H1 (cell line): ENCODE data around the gene NECTIN2. TPM values are rescaled to one million over a fixed set of nuclear protein-coding genes. Genes with fewer than 3 reads are reported as not detected.

Source experiments
- CTCF ChIA-PET: fragments of 300-600 bp; sonication (Branson Sonifier 250); formaldehyde crosslinking; loops from one replicate; lab custom pipeline; 2021; ENCODE audit not compliant: partially characterized antibody; lab: Charles Lee
- POLR2A ChIA-PET: fragments of 300-600 bp; sonication (Branson Sonifier 250); formaldehyde crosslinking; loops from one replicate; lab custom pipeline; 2021; ENCODE audit warnings: inconsistent platforms; ENCODE audit not compliant: partially characterized antibody; lab: Charles Lee
- DNase-seq, 2 experiments: peaks; one replicate each; pipeline versions ENCODE4 v3.0.0 to v3.0.0-alpha.2; 2010 to 2022; ENCODE audit warnings: low spot score in 2 of 2, low read depth in 1 of 2, mixed read lengths in 1 of 2
- FAIRE-seq: peaks from 2 replicates; lab custom pipeline; 2011; peaks lifted over from hg19 to GRCh38; lab: Jason Lieb, UNC
- H2AFZ ChIP-seq: 2 replicates; pipeline ENCODE4 v1.8.1; 2012; ENCODE audit warnings: low read length, inconsistent platforms
- H2AK5ac ChIP-seq: 2 replicates; pipeline ENCODE4 v1.6.1; 2013; ENCODE audit warnings: low read depth, low read length
- H2BK120ac ChIP-seq: replicated peaks from 2 replicates; pipeline ENCODE3; 2013; ENCODE audit warnings: low read depth, low read length, inconsistent platforms
- H2BK12ac ChIP-seq: 2 replicates; pipeline ENCODE4 v1.6.1; 2013; ENCODE audit warnings: low read depth, low read length
- H2BK15ac ChIP-seq: 2 replicates; pipeline ENCODE4 v1.6.1; 2013; ENCODE audit warnings: low read length
- H2BK20ac ChIP-seq: 2 replicates; pipeline ENCODE4 v1.6.1; 2013; ENCODE audit warnings: low read length
- H2BK5ac ChIP-seq: 2 replicates; pipeline ENCODE4 v1.6.1; 2013; ENCODE audit warnings: low read depth, low read length
- H3K14ac ChIP-seq: 2 replicates; pipeline ENCODE4 v1.6.1; 2013; ENCODE audit warnings: inconsistent platforms; ENCODE audit not compliant: insufficient read length
- H3K18ac ChIP-seq: 2 replicates; pipeline ENCODE4 v1.6.1; 2013; ENCODE audit warnings: low read length; ENCODE audit errors: extremely low read depth
- H3K23ac ChIP-seq: 2 replicates; pipeline ENCODE4 v1.6.1; 2013; ENCODE audit warnings: inconsistent platforms; ENCODE audit not compliant: insufficient read length
- H3K23me2 ChIP-seq: 2 replicates; pipeline ENCODE4 v1.6.1; 2013; ENCODE audit warnings: low read depth, low read length
- H3K27ac ChIP-seq: 2 replicates; pipeline ENCODE4 v1.6.1; 2011; ENCODE audit warnings: low read depth, low read length, inconsistent platforms
- H3K27me3 ChIP-seq, 4 experiments: replicated peaks in 1 of 4; 1 replicate in 1 of 4; 2 replicates in 3 of 4; pipeline versions ENCODE4 v1.6.1 to v1.8.1; 2011 to 2013; ENCODE audit warnings: low read length in 3 of 4, mild to moderate bottlenecking in 3 of 4, inconsistent platforms in 2 of 4, mixed read lengths in 2 of 4, moderate library complexity in 1 of 4; ENCODE audit not compliant: control insufficient read depth in 3 of 4, insufficient read depth in 3 of 4; ENCODE audit errors: extremely low read depth in 1 of 4
- H3K36me3 ChIP-seq, 4 experiments: 2 replicates each; pipeline versions ENCODE4 v1.6.1 to v1.8.1; 2011 to 2013; ENCODE audit warnings: mild to moderate bottlenecking in 4 of 4, low read length in 3 of 4, moderate library complexity in 2 of 4, control low read depth in 1 of 4, inconsistent platforms in 1 of 4; ENCODE audit not compliant: insufficient read depth in 4 of 4, control insufficient read depth in 2 of 4
- H3K4ac ChIP-seq: replicated peaks from 2 replicates; pipeline ENCODE3; 2013; ENCODE audit warnings: low read length, low read depth, mixed read lengths, inconsistent platforms; ENCODE audit not compliant: insufficient read length
- H3K4me1 ChIP-seq, 4 experiments: replicated peaks in 1 of 4; 1 replicate in 1 of 4; 2 replicates in 3 of 4; pipeline versions ENCODE4 v1.6.1 to v1.8.1; 2011 to 2013; ENCODE audit warnings: low read length in 3 of 4, inconsistent platforms in 2 of 4, mixed read lengths in 1 of 4; ENCODE audit not compliant: insufficient read depth in 4 of 4, control insufficient read depth in 3 of 4
- H3K4me2 ChIP-seq, 2 experiments: 2 replicates each; pipeline versions ENCODE4 v1.6.1 to v1.8.1; 2011 to 2013; ENCODE audit warnings: low read depth in 2 of 2, low read length in 2 of 2, control low read depth in 1 of 2, inconsistent platforms in 1 of 2, mild to moderate bottlenecking in 1 of 2; ENCODE audit not compliant: insufficient read depth in 1 of 2
- H3K4me3 ChIP-seq, 4 experiments: fragments of 200-600, 300-600 bp in 1 of 4; sonication (generic), shearing (Covaris generic), sonication (Bioruptor Twin) in 1 of 4; 2 replicates each; pipeline versions ENCODE4 v1.5.1 to v1.8.1; 2011 to 2016; ENCODE audit warnings: low read length in 4 of 4, low read depth in 3 of 4, control low read depth in 2 of 4, inconsistent platforms in 2 of 4, mild to moderate bottlenecking in 2 of 4, mixed read lengths in 1 of 4, moderate library complexity in 1 of 4; ENCODE audit not compliant: insufficient read depth in 2 of 4; ENCODE audit errors: extremely low read depth in 1 of 4
- H3K56ac ChIP-seq: replicated peaks from 2 replicates; pipeline ENCODE3; 2013; ENCODE audit warnings: low read depth, mild to moderate bottlenecking, mixed read lengths, low read length, inconsistent platforms; ENCODE audit not compliant: insufficient read length
- H3K79me1 ChIP-seq: 2 replicates; pipeline ENCODE4 v1.6.1; 2013; ENCODE audit warnings: low read depth, low read length, control low read depth
- H3K79me2 ChIP-seq, 2 experiments: 2 replicates each; pipeline versions ENCODE4 v1.6.1 to v1.8.1; 2012 to 2013; ENCODE audit warnings: low read length in 2 of 2, mild to moderate bottlenecking in 2 of 2, inconsistent platforms in 1 of 2; ENCODE audit not compliant: insufficient read depth in 2 of 2, control insufficient read depth in 1 of 2
- H3K9ac ChIP-seq, 4 experiments: replicated peaks in 1 of 4; 1 replicate in 1 of 4; 2 replicates in 3 of 4; pipeline versions ENCODE4 v1.6.1 to v1.8.1; 2011 to 2013; ENCODE audit warnings: low read depth in 3 of 4, low read length in 3 of 4, control low read depth in 2 of 4, mild to moderate bottlenecking in 2 of 4, moderate library complexity in 2 of 4, inconsistent platforms in 1 of 4; ENCODE audit errors: extremely low read depth in 1 of 4
- H3K9me3 ChIP-seq, 2 experiments: 2 replicates each; pipeline versions ENCODE4 v1.6.1 to v1.8.1; 2012 to 2013; ENCODE audit warnings: mild to moderate bottlenecking in 2 of 2, moderate library complexity in 2 of 2, control low read depth in 1 of 2, inconsistent platforms in 1 of 2, low read depth in 1 of 2, low read length in 1 of 2, mixed read lengths in 1 of 2; ENCODE audit not compliant: insufficient read depth in 2 of 2
- H4K20me1 ChIP-seq, 2 experiments: replicated peaks in 1 of 2; 2 replicates each; pipeline versions ENCODE3 to v1.8.1; 2011 to 2013; ENCODE audit warnings: inconsistent platforms in 2 of 2, low read length in 2 of 2, mild to moderate bottlenecking in 1 of 2; ENCODE audit not compliant: insufficient read depth in 2 of 2, control insufficient read depth in 1 of 2
- H4K5ac ChIP-seq: 2 replicates; pipeline ENCODE4 v1.6.1; 2013; ENCODE audit warnings: low read length, low read depth, mixed read lengths, inconsistent platforms; ENCODE audit not compliant: insufficient read length
- H4K8ac ChIP-seq: 2 replicates; pipeline ENCODE4 v1.8.0; 2013; ENCODE audit warnings: mild to moderate bottlenecking, moderate library complexity, low read length, inconsistent platforms; ENCODE audit not compliant: insufficient read depth; ENCODE audit errors: extremely low read depth
- H4K91ac ChIP-seq: replicated peaks from 2 replicates; pipeline ENCODE3; 2013; ENCODE audit warnings: low read length, mixed read lengths, inconsistent platforms; ENCODE audit not compliant: insufficient read length
- CEBPB ChIP-seq: IDR thresholded peaks from 2 replicates; pipeline ENCODE4 v1.6.1; 2012; ENCODE audit warnings: low read depth, low read length
- GABPA ChIP-seq: IDR thresholded peaks from 2 replicates; pipeline ENCODE4 v1.6.1; 2011; ENCODE audit warnings: mild to moderate bottlenecking, low read length, moderate library complexity, borderline replicate concordance; ENCODE audit not compliant: insufficient read depth
- GTF2F1 ChIP-seq: IDR thresholded peaks from 2 replicates; pipeline ENCODE4 v1.6.1; 2012; ENCODE audit warnings: low read depth, low read length, improper control_type of control experiment, borderline replicate concordance
- KDM4A ChIP-seq: IDR thresholded peaks from one replicate; pipeline ENCODE4 v1.7.1; 2012; ENCODE audit warnings: low read depth, mild to moderate bottlenecking, moderate library complexity, low read length, inconsistent platforms; ENCODE audit not compliant: severe bottlenecking
- SP2 ChIP-seq: IDR thresholded peaks from 2 replicates; pipeline ENCODE4 v1.6.1; 2012; ENCODE audit warnings: mild to moderate bottlenecking, low read length, inconsistent platforms
- TAF1 ChIP-seq: IDR thresholded peaks from 2 replicates; pipeline ENCODE4 v1.6.1; 2011; ENCODE audit warnings: mild to moderate bottlenecking, low read depth, low read length
- TBP ChIP-seq: IDR thresholded peaks from 2 replicates; pipeline ENCODE4 v1.6.1; 2011; ENCODE audit warnings: low read depth, low read length, improper control_type of control experiment
- WGBS, 2 experiments: shearing (Covaris generic) in 1 of 2; methylation state at CpG; one replicate each; pipeline versions ENCODE4 v1.1.6 to v1.1.7; 2013 to 2015; ENCODE audit warnings: low lambda C conversion rate in 2 of 2, mixed read lengths in 2 of 2, inconsistent platforms in 1 of 2, low coverage in 1 of 2, missing lambda C conversion rate in 1 of 2; ENCODE audit not compliant: insufficient replicate concordance in 2 of 2, insufficient coverage in 1 of 2, insufficient read length in 1 of 2; ENCODE audit errors: extremely low coverage in 1 of 2, missing lambda C conversion rate in 1 of 2; 5-methylcytosine and 5-hydroxymethylcytosine counted together
- polyA plus RNA-seq, 7 experiments: library from polyadenylated mRNA; depleted of rRNA in 3 of 7; stranded (reverse) in 5 of 7; unstranded in 2 of 7; fragments of >200 nt in 5 of 7; fragments of 200-250 nt in 2 of 7; gene quantifications; 1 replicate in 5 of 7; 2 replicates in 1 of 7; 4 replicates in 1 of 7; pipeline versions ENCODE4 v1.2.1 to v1.2.3, GENCODE V29; 2011 to 2013; ENCODE audit warnings: missing spikeins in 2 of 7, mixed read lengths in 2 of 7
- total RNA-seq: library from RNA; stranded (reverse); fragmentation: NEBNext Ultra II Directional; extraction: Animal tissue kit (Norgen Biotek cat#: 25700); gene quantifications from 2 replicates; pipeline ENCODE4 v1.2.1, GENCODE V29; 2021

The NECTIN2 gene
- total and polyA plus RNA-seq, 2 of the 8 experiments (the other 6 are each of a cell fraction or from before 2014, with no cell fraction given): 184 to 237 TPM

DNA sequence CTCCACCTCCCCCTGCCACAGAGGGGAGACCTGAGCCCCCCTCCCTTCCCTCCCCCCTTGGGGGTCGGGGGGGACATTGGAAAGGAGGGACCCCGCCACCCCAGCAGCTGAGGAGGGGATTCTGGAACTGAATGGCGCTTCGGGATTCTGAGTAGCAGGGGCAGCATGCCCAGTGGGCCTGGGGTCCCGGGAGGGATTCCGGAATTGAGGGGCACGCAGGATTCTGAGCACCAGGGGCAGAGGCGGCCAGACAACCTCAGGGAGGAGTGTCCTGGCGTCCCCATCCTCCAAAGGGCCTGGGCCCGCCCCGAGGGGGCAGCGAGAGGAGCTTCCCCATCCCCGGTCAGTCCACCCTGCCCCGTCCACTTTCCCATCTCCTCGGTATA is 57.1 kb downstream of the NECTIN2 start:
- CTCF ChIA-PET: interaction anchor here (0.9 to 15.2 kb wide), 20 partner anchors 8 to 187 kb away, joined by 3 to 201 read pairs (median 5); partner anchors contain the start of gene CLPTM1
- H2BK12ac ChIP-seq: no peak overlapping the region
- no peak overlapping the region for H3K14ac ChIP-seq
- WGBS, 2 experiments: 73% methylated on average over 10 of the region's 15 CpGs; no CpG with 5 or more reads in 1 of the 2 experiments
- H2BK20ac ChIP-seq: no peak overlapping the region
- no peaks in the 10 kb centered on the region for H3K9me3 ChIP-seq
- H4K8ac ChIP-seq: no peak overlapping the region
- FAIRE-seq: no peak
- no peak for DNase-seq
- peaks cover 0 to 11% of the 10 kb centered on the region in 2 experiments; a peak in 1 of 4 replicates for H3K79me2 ChIP-seq
- H3K4ac ChIP-seq: no peak overlapping the region
- no peak overlapping the region for H3K18ac ChIP-seq
- H3K4me3 ChIP-seq: no peak overlapping the region
- no peak overlapping the region for H2AFZ ChIP-seq
- H2AK5ac ChIP-seq: no peak overlapping the region
- H3K79me1 ChIP-seq: no peaks in the 10 kb centered on the region; the same call in 1 of the 2 replicates
- H4K5ac ChIP-seq: no peak overlapping the region
- H4K20me1 ChIP-seq: peaks cover 3 to 32% of the 10 kb centered on the region in 2 experiments
- TF ChIP-seq CEBPB (no peak), KDM4A (no peak), SP2 (no peak), GTF2F1 (no peak), TBP (no peak), GABPA (no peak), TAF1 (no peak)
- peaks cover 18 to 47% (median 38%) of the 10 kb centered on the region in 4 experiments; a peak in 7 of 8 replicates for H3K36me3 ChIP-seq
- no peak overlapping the region for H3K9ac ChIP-seq
- POLR2A ChIA-PET: interaction anchor here (0.9 to 12.3 kb wide), 12 partner anchors 10 to 470 kb away, joined by 3 to 247 read pairs (median 8); partner anchors contain the start of genes APOC1, CLPTM1 and TOMM40
- H3K27me3 ChIP-seq: no peaks in the 10 kb centered on the region
- H2BK15ac ChIP-seq: no peak overlapping the region
- H2BK120ac ChIP-seq: no peak overlapping the region
- no peak overlapping the region for H2BK5ac ChIP-seq
- peaks cover 3% of the 10 kb centered on the region; the same call in 1 of the 2 replicates for H3K23me2 ChIP-seq
- no peak overlapping the region for H3K27ac ChIP-seq
- H3K4me1 ChIP-seq: peaks cover 0 to 8% (median 7%) of the 10 kb centered on the region in 4 experiments; a peak in 6 of 7 replicates
- H4K91ac ChIP-seq: no peak overlapping the region
- H3K4me2 ChIP-seq: no peak overlapping the region
- H3K23ac ChIP-seq: no peak overlapping the region
- no peak overlapping the region for H3K56ac ChIP-seq
